Omental fat pad (tissue), 4 donors: ENCODE measurements around the gene FAM149B1. TPM values are rescaled to one million over a fixed set of nuclear protein-coding genes. Genes with fewer than 3 reads are reported as not detected.
A peak's percentile ranks its signal among the peaks of the same experiment; 100 is the strongest.

Experiments used
- ATAC-seq: fragments of 150-250 bp; one replicate; pipeline ENCODE4 v1.9.1; 2016; ENCODE audit warnings: mild to moderate bottlenecking, moderate library complexity; ENCODE audit not compliant: low FRiP score
- DNase-seq: peaks from one replicate; pipeline ENCODE4 v3.0.0-alpha.2; 2019; ENCODE audit warnings: low spot score
- CTCF ChIP-seq, 3 donors: fragments of 450-650 bp; IDR thresholded peaks; one replicate each; pipeline ENCODE4 v1.5.1; 2016 to 2017; ENCODE audit warnings: antibody characterized with exemption in 3 of 3, mild to moderate bottlenecking in 3 of 3, moderate library complexity in 2 of 3
- total RNA-seq, 4 donors: library from RNA; depleted of rRNA; stranded (reverse); fragments of >200 nt; gene quantifications; one replicate each; pipeline ENCODE4 v1.1.0, GENCODE V29; 2016

The FAM149B1 gene
- total RNA-seq: 10 to 100 TPM; 14.2 to 20.0 (median 16.6) TPM

GRCh38 chr10:73167783-73168464 lies at the start of gene FAM149B1, which contains the start of gene ECD:
Gene FAM149B1, plus strand, starts transcription at chr10:73168119. Its CDS starts 221 bp downstream, at chr10:73168340.
Gene ECD, minus strand, starts transcription at chr10:73168008. Its CDS starts 4,071 bp downstream, at chr10:73163937.
- TF ChIP-seq CTCF (IDR thresholded peaks at IDR 0.05): no peak
- ATAC-seq (peak; percentile 99), DNase-seq (peak; percentile 81)

DNA sequence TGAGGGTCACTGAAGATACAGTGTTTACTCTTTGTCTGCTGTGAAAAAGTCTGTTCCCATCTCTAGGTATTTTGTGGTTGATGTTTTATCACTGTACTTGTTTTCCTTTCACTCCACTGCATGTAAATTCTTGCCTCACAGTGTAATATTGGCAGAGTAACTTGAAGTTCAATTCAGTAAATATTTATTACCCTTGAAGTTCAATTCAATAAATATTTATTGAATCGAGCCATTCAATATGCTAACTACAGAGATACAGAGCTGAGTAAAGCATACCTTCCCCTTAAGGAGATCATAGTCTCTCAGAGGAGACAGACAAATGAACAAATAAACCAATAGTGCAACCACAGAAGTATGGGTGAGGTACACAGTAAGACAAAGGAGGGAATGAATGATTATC lies 48.5 kb upstream of the FAM149B1 start:
- TF ChIP-seq CTCF (IDR thresholded peaks at IDR 0.05): no peak
- no peak for ATAC-seq
- DNase-seq: no peak

GRCh38 chr10:73119952-73120351 lies 48.0 kb upstream of the FAM149B1 start:
- ATAC-seq (no peak), DNase-seq (no peak)

GRCh38 chr10:73126343-73126742 lies 41.6 kb upstream of the FAM149B1 start:
- no peak for DNase-seq
- TF ChIP-seq CTCF (IDR thresholded peaks at IDR 0.05): no peak
- no peak for ATAC-seq

More at GRCh38 chr10:73119952-73120351, 48.0 kb upstream of the FAM149B1 start:
- no peak for TF ChIP-seq CTCF (IDR thresholded peaks at IDR 0.05)

- TF ChIP-seq CTCF (IDR thresholded peaks at IDR 0.05): no peak
- no peak for ATAC-seq
These were observed 36.6 kb upstream of the FAM149B1 start for GRCh38 chr10:73131301-73131700.

GRCh38 chr10:73131913-73132686 lies 35.8 kb upstream of the FAM149B1 start:
- ATAC-seq: no peak
- TF ChIP-seq CTCF (IDR thresholded peaks at IDR 0.05): no peak

More at GRCh38 chr10:73131301-73131700, 36.6 kb upstream of the FAM149B1 start:
- DNase-seq: no peak

More at GRCh38 chr10:73131913-73132686, 35.8 kb upstream of the FAM149B1 start:
- DNase-seq: no peak
